C4-2B (cell line): ENCODE measurements around the gene TAF8.

Experiments used
- CTCF ChIP-seq: fragments of 450-650 bp; conservative IDR thresholded peaks from 2 replicates; pipeline ENCODE4 v1.5.1; 2017; ENCODE audit warnings: mild to moderate bottlenecking
- ZFX ChIP-seq: fragments of 450-650 bp; IDR thresholded peaks from 2 replicates; pipeline ENCODE4 v1.6.1; 2017

DNA sequence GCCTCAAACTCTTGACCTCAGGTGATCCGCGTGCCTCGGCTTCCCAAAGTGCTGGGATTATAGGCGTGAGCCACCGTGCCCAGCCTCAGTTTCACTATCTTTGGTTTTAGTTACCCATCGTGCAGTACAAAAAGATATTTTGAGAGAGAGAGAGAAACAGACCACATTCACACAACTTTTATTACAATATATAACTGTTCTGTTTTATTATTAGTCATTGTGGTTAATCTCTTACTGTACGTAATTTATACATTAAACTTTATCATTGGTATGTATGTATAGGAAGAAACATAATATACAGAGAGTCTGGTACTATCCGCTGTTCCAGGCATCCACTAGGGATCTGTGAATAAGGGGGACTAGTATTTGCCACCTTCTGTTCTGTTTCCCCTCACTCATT lies 29.4 kb upstream of the TAF8 start:
- TF ChIP-seq CTCF (no peak), ZFX (no peak)
